Panc1 (cell line): Measurements from ENCODE around the gene THBS4. TPM values are rescaled to one million over a fixed set of nuclear protein-coding genes. Genes with fewer than 3 reads are reported as not detected.

Experiments used
- ATAC-seq: fragments of 200-7000 bp; cut with Tn5 transposase; 2 replicates; pipeline ENCODE4 v1.9.1; 2020; ENCODE audit warnings: mild to moderate bottlenecking, moderate library complexity
- BruUV-seq: library from RNA; stranded (reverse); fragments of 400-500 nt; replicated peaks from 2 replicates; lab custom pipeline; 2021; lab: Mats Ljungman, UMichigan
- CTCF ChIA-PET: fragments of 300-600 bp; sonication (Branson Sonifier 250); formaldehyde crosslinking; loops from one replicate; lab custom pipeline; 2022; ENCODE audit warnings: antibody characterized with exemption; lab: Charles Lee
- POLR2A ChIA-PET: fragments of 300-600 bp; sonication (Branson Sonifier 250); formaldehyde crosslinking; loops from one replicate; lab custom pipeline; 2022; ENCODE audit warnings: antibody characterized with exemption; lab: Charles Lee
- DNase-seq: peaks from one replicate; pipeline ENCODE4 v3.0.0-alpha.2; 2010; ENCODE audit warnings: low read depth, low spot score
- H3K27ac ChIP-seq: 2 replicates; pipeline ENCODE4 v1.5.1; 2011; ENCODE audit warnings: mild to moderate bottlenecking, low read length, inconsistent platforms
- H3K27me3 ChIP-seq: fragments of 200-500 bp; sonication (Bioruptor generic); 2 replicates; pipeline ENCODE4 v1.6.0; 2014; ENCODE audit warnings: low read length, inconsistent platforms; ENCODE audit not compliant: control insufficient read depth, insufficient read depth
- H3K36me3 ChIP-seq: fragments of 200-500 bp; sonication (Bioruptor generic); 2 replicates; pipeline ENCODE4 v1.5.1; 2014; ENCODE audit warnings: inconsistent platforms, mild to moderate bottlenecking, low read length, moderate library complexity; ENCODE audit not compliant: control insufficient read depth, insufficient read depth
- H3K4me1 ChIP-seq: 2 replicates; pipeline ENCODE4 v1.5.1; 2011; ENCODE audit warnings: inconsistent platforms, mild to moderate bottlenecking, low read length, moderate library complexity; ENCODE audit not compliant: control insufficient read depth, insufficient read depth
- H3K4me3 ChIP-seq, 2 experiments: 2 replicates each; pipeline ENCODE4 v1.5.1; 2011 to 2012; ENCODE audit warnings: low read depth in 2 of 2, low read length in 2 of 2, mild to moderate bottlenecking in 2 of 2, inconsistent platforms in 1 of 2, moderate library complexity in 1 of 2
- H3K9me3 ChIP-seq: fragments of 200-500 bp; sonication (Bioruptor generic); 2 replicates; pipeline ENCODE4 v1.5.1; 2014; ENCODE audit warnings: low read depth, mild to moderate bottlenecking, inconsistent platforms, low read length, moderate library complexity; ENCODE audit not compliant: control insufficient read depth, insufficient read depth
- CTCF ChIP-seq: fragments of 450-650 bp; IDR thresholded peaks from 2 replicates; pipeline ENCODE4 v1.5.1; 2017; ENCODE audit warnings: mild to moderate bottlenecking
- POLR2AphosphoS5 ChIP-seq: IDR thresholded peaks from 2 replicates; pipeline ENCODE4 v1.6.1; 2012; ENCODE audit warnings: mild to moderate bottlenecking, low read depth, low read length, moderate library complexity
- SIN3A ChIP-seq: IDR thresholded peaks from 2 replicates; pipeline ENCODE4 v1.6.1; 2012; ENCODE audit warnings: low read depth, mild to moderate bottlenecking, low read length, moderate library complexity, borderline replicate concordance; ENCODE audit not compliant: insufficient read depth
- TCF7L2 ChIP-seq: IDR thresholded peaks from 2 replicates; pipeline ENCODE4 v1.6.1; 2011; ENCODE audit warnings: mild to moderate bottlenecking, low read depth, low read length, inconsistent platforms
- in situ Hi-C: cut with HindIII; loops from 2 replicates; pipeline ENCODE4 v1.10.0; 2016; ENCODE audit warnings: low sequenced_read_pairs, low pct_unique_long_range_greater_than_20kb
- intact Hi-C: fragments of 100-400 bp; cut with micrococcal nuclease; formaldehyde crosslinking; loops from one replicate; pipeline ENCODE4 v1.10.0; 2022; ENCODE audit not compliant: unreplicated experiment
- total RNA-seq: library from RNA; stranded (reverse); gene quantifications from one replicate; pipeline ENCODE4 v1.2.1, GENCODE V29; 2021; ENCODE audit not compliant: unreplicated experiment
- TF ChIP-seq, protein P1 (sequence below), 2 experiments: IDR thresholded peaks; 2 replicates each; pipeline ENCODE4 v1.6.1; 2011 to 2012; ENCODE audit warnings: low read depth in 2 of 2, control low read depth in 1 of 2, low read length in 1 of 2, mild to moderate bottlenecking in 1 of 2, moderate library complexity in 1 of 2; ENCODE audit not compliant: insufficient read depth in 1 of 2

Gene THBS4
- total RNA-seq, 1 experiment from 2014 or later, result 0.31 TPM

DNA sequence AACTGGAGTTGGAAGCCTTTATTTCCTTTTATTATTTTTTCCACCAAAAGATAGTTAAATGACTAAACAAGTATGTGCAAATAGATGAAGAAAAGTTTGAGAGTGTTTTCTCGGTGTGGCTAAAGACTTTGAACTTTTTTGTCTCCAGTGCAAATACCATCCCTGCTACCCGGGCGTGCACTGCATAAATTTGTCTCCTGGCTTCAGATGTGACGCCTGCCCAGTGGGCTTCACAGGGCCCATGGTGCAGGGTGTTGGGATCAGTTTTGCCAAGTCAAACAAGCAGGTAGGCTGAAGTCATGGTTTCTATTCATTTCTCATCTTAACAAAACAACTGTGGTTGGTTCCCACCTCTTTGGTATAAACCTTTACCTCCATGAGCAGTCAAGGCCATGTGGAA, 26.4 kb downstream of the THBS4 start:
- BruUV-seq, result no TSS peak
- ATAC-seq (no peak), DNase-seq (no peak)
- Histone ChIP-seq H3K36me3 (no peaks in the 10 kb centered on the region), H3K4me3 (no peak overlapping the region), H3K4me1 (no peaks in the 10 kb centered on the region), H3K9me3 (no peaks in the 10 kb centered on the region), H3K27me3 (peaks cover 20% of the 10 kb centered on the region), H3K27ac (no peak overlapping the region)
- in situ Hi-C loops, result no loop called here
- intact Hi-C loops, result no loop called here
- ChIA-PET POLR2A (no interaction called here), CTCF (no interaction called here)
- TF ChIP-seq CTCF (no peak), TCF7L2 (no peak), SIN3A (no peak), POLR2AphosphoS5 (no peak)
- TF ChIP-seq, protein P1, sequence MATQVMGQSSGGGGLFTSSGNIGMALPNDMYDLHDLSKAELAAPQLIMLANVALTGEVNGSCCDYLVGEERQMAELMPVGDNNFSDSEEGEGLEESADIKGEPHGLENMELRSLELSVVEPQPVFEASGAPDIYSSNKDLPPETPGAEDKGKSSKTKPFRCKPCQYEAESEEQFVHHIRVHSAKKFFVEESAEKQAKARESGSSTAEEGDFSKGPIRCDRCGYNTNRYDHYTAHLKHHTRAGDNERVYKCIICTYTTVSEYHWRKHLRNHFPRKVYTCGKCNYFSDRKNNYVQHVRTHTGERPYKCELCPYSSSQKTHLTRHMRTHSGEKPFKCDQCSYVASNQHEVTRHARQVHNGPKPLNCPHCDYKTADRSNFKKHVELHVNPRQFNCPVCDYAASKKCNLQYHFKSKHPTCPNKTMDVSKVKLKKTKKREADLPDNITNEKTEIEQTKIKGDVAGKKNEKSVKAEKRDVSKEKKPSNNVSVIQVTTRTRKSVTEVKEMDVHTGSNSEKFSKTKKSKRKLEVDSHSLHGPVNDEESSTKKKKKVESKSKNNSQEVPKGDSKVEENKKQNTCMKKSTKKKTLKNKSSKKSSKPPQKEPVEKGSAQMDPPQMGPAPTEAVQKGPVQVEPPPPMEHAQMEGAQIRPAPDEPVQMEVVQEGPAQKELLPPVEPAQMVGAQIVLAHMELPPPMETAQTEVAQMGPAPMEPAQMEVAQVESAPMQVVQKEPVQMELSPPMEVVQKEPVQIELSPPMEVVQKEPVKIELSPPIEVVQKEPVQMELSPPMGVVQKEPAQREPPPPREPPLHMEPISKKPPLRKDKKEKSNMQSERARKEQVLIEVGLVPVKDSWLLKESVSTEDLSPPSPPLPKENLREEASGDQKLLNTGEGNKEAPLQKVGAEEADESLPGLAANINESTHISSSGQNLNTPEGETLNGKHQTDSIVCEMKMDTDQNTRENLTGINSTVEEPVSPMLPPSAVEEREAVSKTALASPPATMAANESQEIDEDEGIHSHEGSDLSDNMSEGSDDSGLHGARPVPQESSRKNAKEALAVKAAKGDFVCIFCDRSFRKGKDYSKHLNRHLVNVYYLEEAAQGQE (IDR thresholded peaks at IDR 0.05; ENCODE audit: insufficient read depth in 1 of 2, low read depth in 2 of 2, low read length in 1 of 2), result no peak

- TF ChIP-seq, protein P1 (IDR thresholded peaks at IDR 0.05; ENCODE audit: insufficient read depth in 1 of 2, low read depth in 2 of 2, low read length in 1 of 2), result no peak
- TF ChIP-seq TCF7L2 (no peak), CTCF (no peak), SIN3A (no peak), POLR2AphosphoS5 (no peak)
- intact Hi-C loops (no loop called here), in situ Hi-C loops (no loop called here)
- Histone ChIP-seq H3K27me3 (peaks cover 9% of the 10 kb centered on the region), H3K27ac (no peak overlapping the region), H3K36me3 (no peaks in the 10 kb centered on the region), H3K9me3 (no peaks in the 10 kb centered on the region), H3K4me1 (no peaks in the 10 kb centered on the region), H3K4me3 (no peak overlapping the region)
- ATAC-seq (no peak), DNase-seq (no peak)
- CTCF ChIA-PET, result no interaction called here
- no TSS peak for BruUV-seq
- POLR2A ChIA-PET, result interaction anchor here (0.6 kb wide), 1 partner anchor 1588 kb away, joined by 3 read pairs; no protein-coding TSS in a partner anchor
Observed at GRCh38 chr5:80064124-80064523, 29.0 kb downstream of the THBS4 start.
